ENCODE data around the gene RBCK1.

RBCK1 gene

DNA sequence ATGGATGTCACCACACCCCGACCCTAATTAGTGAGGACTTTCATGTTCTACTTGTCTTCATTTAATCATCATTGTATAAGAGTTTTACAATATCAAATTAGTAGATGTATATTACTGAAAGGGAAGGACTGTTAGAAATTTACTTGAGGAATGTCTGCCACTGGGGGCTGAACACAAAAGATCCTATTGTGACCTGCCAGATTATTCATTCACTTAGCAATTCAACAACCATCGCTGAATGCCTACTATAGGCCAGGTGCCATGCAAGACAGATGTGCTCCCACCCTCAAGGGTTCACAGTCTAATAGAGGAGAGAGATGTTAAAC lies 8.0 kb upstream of the RBCK1 start:
- DNase-seq: no peak

DNA sequence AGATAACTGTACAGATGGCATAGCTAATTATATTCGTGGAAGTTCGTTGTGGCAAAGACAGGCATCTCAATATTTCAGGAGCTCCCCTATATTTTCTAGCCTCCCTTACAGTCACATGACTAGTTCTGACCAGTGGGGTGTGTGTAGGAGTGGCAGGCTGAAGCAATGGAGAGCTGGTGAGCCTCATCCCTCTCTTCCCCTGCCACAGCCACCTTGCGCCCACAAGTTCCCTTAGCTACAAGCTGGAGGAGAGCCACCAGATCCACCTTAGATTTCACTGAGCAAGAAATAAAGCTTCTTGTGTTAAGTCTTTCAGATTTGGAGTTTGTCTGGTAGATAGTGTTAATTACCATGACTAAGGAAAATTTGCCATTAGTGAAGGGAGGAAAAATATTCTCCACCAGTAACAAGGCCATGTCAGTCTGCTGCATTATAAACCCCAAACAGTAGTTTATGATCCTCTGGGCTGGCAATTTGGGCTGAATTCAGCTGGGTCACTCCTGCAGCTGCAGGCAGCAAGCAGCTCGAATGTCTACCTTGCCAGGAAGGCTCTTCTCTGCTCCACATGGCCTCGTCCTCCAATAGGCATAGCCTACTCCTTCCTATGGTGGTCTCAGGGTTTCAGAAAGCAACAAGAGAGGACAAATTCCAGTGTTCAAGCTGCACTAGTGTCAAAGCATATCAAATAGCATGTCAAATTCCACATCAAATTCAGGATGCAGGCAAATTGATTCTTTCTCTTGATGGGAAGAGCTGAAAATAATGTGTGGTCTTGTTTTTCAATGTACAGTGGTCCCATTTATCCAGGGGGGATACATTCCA lies 7.4 kb upstream of the RBCK1 start:
- no peak for DNase-seq

DNA sequence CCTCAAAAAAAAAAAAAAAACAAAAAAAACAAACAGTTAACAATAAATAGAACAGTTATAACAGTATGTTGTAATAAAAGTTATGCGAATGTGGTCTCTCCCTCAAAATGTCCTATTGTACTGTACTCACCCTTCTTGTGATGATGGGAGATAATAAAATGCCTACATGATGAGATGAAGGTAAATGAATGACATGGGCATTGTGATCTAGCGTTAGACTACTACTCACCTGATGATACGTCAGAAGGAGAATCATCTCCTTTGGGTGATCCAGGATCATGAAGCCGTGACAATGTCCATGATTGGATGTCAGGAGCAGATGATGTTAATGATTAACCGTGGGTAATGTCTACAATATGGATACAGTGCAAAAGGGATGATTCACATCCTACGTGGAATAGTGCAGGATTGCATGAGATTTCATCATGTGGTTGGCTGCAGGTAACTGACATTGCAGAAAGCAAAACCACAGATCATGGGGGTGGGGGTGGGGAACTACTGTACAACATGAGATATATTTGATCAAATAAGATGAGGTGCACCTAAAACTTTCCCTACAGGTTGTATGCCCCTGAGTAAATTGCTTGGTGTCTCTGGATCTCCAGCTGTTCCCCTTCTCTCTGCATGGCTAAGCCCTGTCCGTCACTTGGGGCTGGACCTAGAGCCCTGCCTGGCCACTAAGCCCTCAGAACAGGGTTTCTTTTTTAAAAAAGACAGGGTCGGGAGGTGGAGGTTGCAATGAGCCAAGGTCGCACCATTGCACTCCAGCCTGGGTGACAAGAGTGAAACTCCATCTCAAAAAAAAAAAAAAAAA lies 6.2 kb upstream of the RBCK1 start:
- no peak for DNase-seq

DNA sequence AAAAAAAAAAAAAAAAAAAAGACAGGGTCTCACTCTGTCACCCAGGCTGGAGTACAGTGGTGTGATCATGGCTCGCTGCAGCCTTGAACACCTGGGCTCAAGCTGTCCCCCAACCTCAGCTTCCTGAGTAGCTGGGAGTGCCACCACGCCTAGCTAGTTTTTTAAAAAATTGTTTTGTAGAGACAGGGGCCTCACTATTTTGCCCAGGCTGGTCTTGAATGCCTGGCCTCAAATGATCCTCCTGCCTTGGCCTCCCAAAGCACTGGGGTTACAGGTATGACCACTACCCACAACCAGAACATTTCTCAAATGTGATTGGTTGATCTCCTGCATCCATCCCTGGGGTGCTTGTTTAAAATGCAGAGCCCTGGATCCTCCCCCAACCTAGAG lies 5.6 kb upstream of the RBCK1 start:
- DNase-seq: no peak

DNA sequence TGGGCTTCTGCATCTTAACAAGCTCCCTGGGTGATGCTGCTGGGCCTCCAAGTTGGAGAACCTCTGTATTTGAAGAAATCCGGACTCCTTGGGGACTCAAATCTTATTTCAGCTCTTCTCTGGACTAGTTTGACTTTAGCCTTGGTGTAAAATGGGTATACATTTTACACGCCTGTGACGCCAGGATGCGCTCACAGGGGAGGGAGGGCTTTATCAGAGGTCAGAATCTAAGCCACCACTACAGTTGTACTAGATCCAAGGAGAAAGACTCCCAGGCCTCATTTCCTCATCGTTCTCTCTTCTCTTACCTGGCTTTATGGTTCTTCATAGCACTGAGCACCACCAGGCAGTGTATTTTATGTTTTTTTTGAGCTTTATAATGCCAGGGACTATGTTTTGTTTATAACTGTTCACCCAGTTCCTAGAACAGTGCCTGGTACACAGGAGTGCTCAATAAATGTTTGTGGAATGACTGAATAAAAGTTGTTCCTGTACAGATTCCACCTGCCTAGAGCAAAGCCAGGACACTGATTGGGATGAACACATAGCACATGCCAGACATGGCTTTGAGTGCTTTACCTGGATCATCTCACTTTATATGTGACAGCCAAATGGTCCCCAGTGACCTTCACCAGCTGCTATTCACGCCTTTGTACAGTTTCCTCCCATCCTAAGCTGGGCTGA lies 5.1 kb upstream of the RBCK1 start:
- DNase-seq: no peak

DNA sequence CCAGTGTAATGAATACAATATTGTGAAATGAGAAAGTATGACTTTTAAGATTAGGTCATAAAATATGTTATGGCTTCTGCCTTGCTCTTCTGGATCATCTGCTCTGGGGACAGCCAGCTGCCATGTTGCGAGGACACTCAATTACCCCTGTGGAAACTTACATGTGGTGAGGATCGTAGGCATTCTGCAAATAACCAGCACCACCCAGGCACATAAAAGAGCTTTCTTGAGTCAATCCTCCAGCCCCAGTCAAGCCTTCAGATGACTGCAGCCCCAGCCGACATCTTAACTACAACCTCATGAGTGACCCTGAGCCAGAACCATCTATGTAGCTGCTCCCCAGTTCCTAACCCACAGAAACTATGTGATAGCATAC lies 4.5 kb upstream of the RBCK1 start:
- no peak for DNase-seq

DNA sequence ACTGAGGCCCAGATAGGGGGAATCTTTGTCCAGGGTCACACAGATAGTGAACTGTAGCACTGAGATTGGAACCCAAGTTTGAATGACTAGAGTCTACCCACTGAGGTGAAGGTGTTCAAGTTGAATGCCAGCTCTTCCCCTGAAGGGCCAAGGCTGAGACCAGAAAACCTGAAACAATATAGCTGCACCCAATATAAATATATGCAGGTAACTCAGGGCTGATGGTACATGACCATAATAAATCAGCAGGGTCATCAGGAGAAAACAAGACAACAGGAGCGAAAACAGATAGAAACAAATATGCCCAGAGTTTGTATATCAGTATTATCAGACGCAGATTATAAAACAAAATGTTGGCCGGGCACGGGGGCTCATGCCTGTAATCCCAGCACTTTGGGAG lies 4.0 kb upstream of the RBCK1 start:
- no peak for DNase-seq

DNA sequence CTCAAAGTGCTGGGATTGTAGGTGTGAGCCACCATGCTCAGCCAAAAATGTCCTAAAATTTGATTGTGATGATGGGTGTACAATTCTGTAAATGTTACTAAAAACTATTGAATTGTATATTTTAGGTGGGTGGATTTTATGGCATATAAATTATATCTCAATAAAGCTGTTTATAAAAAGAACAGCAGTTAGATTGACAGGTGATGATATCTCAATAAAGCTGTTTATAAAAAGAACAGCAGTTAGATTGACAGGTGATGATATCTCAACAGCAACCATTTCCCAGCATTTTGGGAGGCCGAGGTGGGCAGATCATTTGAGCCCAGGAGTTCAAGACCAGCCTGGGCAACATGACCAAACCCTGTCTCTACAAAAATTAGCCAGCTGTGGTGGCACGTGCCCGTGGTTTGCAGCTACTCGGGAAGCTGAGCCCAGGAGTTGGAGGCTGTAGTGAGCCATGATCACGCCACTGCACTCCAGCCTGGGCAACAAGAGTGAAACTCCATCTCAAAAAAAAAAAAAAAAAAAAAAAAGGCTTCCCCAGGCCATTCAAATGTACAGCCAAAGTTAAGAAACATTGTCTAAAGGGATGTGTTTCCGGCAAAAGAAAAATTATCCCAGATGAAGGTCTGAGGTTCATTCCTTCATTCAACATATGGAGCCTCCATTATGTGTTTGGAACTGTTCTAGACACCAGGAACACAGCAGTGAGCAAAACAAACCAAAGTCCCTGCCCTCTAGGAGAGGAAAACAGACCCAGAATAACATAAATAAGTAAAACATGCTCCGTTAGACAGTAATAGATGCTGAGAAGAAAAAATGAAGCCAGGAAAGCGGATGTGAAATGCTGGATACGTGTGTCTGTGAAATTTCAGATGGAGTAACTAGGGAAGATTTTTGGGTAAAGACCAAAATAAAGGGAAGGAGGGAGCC lies 1.6 kb upstream of the RBCK1 start:
- no peak for DNase-seq

DNA sequence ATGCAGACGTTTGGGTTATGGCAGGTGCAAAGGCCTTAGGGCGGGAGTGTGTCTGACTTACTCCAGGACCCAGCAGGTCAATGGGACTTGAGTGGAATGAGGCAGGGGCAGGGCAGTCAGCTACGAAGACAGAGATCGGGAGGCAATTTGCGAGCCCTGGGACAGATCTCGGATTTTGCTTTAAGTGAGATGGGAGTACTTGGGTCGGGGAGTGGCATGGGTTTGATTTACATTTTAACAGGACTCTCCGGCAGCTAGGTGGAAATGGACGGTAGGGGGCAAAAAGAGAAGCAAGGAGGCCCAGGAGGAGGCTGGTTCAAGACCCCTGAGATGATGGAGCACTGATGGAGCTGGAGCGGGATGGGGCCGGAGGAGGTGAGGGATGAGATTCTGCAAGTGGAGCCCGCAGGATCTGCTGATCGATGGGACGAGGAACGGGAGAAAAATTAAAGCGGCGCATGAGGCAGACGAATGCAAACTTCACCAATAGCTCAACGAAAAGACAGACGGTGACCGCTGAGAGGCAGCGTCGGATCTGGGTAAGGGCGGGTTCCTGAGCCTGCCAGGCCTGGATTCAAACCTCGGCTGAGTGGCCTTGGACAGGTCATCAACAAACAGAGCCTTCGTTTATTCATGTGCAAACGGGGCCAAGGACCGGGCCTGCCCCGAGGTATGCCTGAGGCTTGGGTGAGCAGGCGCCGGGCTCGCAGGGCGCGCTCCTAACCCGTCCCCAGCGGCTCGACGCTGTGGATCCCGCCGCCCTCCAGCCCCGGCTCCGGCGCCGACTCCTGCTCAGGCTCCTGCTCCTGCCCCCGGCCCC lies 756 bp upstream of the RBCK1 start:
- peak; percentile 89 for DNase-seq

DNA sequence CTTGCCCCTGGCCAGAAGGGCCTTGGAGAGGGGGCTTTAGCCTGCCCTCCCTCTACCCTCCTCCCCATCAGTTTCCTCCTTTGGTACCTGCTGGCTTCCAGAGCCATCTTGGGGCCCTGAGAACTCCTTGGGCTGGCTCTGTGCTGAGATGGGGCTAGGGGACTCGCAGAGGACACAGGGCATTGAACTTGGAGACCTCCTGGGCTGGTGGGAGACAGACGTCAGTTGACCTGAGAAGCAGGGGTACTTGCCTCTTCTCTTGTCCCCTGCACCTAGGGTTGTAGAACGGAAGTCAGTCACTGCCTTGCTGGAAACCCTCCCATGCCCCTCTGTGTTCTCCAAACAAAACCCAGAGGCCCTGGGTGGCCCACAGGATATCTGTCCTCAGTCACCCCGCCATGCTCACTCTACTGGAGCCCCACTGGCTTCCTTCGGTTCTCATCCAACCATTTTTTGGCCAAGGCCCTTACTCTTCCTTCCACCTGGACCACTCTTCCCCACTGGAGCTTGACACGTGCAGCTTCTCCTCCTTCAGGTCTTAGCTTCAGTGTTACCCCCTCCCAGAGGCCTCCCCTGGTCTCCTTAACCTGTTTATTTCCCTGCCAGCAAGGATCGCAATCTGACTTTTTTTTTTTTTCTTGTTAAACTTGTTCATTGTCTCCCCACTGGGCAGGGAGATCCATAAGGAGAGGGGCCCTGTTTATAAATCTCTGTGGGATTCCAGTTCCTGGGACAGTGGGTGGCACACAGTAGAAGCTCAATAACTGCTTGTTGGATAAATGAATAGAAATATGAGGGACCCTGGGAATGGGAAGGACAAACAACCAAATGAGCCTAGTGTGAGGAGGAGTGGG lies 971 bp downstream of the RBCK1 start:
- peak; percentile 18 for DNase-seq

DNA sequence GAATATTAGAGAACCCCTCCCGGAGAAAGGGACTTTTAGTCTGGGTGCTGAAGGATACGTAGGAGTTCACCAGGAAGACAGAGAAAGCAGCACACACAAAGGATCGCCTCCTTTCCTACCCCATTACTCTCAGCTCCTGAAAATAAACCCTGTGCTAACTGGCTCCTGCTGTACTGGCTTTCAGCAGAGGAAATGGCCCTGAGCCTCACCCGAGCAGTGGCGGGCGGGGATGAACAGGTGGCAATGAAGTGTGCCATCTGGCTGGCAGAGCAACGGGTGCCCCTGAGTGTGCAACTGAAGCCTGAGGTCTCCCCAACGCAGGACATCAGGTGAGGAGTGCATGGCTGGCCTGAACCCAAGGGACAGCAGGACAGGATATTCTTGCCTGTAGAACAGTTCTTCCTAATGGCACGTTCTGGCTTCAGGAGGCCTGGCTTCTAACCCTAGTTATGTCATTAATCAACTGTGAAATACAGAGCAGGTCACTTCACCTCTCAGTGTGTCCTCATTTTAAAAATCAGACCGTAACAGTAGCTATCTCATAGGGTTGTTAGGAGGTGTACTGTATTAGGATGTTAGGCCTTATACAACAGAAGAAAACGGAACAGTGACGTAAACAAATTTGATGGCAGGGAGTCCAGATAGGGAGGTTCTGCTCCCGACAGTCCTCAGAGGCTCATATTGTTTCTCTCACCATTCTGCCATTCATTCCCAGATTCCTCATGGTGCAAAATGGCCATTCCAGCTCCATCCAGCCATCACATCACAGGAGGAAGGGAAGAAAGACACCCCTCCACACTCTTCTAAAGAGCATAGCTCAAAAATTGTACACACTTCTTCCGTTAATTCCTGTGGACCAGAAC lies 1.8 kb downstream of the RBCK1 start:
- no peak for DNase-seq

DNA sequence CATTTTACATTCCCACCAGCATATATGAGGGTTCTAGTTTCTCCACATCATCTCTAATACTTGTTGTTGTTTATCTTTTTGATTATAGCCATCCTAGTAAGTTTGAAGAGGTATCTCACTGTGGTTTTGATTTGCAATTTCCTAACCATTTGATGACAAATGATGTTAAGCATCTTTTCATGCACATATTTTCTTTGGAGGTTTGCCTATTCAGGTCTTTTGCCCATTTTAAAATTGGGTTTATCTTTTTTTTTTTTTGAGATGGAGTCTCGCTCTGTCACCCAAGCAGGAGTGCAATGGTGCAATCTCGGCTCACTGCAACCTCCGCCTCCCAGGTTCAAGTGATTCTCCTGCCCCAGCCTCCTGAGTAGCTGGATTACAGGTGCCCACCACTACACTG lies 4.0 kb downstream of the RBCK1 start:
- no peak for DNase-seq

DNA sequence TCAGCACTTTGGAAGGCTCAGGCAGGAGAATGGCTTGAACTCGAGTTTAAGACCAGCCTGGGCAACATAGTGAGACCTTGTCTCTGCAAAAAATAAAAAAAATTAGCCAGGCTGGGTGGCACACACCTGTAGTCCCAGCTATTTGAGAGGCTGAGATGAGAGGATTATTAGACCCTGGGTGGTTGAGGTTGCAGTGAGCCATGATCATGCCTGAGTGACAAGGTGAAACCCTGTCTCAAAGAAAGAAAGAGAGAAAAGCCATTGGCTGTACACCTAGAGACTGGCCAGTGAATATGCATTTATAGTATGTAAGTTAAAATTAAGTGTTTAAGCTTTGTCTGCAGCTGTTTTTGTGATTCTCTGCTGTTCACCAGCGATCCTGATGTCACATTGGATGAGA lies 6.1 kb downstream of the RBCK1 start:
- DNase-seq: no peak

DNA sequence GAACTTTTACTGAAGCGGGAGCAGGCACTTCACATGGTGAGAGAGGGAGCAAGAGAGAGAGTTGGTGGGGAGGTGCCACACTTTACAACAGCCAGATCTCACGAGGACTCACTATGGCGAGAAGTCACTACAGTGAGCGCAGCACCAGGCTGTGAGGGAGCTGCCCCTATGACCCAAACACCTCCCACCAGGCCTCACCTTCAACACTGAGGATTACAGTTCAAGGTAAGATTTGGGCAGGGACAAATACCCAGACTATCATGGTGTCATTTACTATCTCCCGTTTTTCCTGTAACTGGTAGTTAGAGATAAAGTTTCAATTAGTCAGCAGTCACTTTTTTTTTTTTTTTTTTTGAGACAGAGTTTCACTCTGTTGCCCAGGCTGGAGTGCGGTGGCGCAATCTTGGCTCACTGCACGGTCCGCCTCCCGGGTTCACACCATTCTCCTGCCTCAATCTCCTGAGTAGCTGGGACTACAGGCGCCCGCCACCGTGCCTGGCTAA lies 7.8 kb downstream of the RBCK1 start:
- no peak for DNase-seq

DNA sequence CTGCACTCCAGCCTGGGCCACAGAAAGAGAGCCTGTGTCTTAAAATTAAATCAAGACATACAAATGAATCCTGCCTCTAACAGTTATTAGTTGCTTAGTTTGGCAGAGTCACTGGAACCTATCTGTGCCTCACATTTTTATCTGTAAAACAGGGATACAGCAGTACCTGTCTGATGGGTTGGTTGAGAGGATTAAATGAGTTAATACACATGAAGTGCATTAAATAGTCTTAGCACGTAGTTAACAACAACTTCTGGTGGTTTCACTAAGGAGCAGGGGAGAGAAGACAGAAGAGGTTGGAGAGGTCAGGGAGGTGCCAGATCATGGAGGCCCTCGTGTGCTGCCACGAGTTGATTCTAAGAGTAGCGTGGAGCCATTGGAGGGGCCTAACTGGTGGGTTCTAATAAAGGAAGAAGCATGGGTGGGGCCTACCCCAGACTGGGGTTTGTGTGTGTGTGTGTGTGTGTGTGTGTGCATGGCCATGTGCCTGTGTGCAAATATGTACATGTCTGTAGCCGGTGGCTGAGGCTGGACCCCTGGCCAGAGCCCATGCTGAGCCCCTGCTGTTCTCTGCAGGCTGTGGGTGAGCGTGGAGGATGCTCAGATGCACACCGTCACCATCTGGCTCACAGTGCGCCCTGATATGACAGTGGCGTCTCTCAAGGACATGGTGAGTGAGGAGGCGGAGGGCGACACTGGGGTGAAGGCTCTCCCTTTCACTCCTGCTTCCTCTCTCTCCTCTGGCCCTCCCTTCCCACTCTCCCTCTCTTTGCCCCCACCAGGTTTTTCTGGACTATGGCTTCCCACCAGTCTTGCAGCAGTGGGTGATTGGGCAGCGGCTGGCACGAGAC lies 9.1 kb downstream of the RBCK1 start:
- no peak for DNase-seq

DNA sequence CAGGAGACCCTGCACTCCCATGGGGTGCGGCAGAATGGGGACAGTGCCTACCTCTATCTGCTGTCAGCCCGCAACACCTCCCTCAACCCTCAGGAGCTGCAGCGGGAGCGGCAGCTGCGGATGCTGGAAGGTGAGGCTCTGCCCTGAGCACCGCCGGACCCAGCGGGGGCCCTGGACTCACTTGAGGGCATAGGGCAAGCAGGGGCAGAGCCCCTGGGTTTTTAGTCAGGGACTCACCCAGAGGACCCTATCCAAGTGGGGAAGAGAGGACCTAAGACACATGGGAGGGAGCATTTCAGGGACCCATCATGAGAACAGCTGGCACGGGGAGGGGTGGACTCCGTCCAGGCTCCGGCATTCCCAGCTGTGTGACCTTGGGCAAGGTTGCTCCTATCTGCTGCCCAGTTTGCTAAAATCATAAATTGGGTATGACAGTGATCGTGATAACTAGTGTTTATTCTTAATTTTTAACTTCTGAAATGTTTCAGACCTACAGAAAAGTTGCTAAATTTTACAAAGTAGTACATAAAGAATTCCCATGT lies 9.8 kb downstream of the RBCK1 start:
- no peak for DNase-seq

DNA sequence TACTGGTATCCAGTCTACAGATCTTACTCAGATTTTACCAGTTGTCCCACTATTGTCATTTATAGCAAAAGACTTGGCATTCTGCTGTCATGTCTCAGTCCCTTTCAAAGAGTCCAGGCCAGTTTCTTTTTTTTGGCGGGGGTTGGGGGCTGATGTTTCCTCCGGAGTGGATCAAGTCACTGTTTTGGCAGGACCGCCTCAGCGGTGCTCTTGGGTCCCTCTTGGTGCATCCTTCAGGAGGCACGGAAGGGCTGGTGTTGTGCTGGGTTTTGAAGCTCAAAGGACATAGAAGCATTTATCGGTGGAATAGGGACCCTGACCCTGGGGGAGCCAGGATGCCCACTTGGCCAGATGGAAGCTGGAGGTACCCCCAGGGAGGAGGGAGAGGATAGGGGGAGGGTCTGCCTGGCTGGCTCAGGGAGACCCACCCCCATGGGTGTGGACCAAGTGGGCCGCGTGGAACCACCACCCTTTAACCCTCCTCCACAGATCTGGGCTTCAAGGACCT lies 10.8 kb downstream of the RBCK1 start:
- no peak for DNase-seq

DNA sequence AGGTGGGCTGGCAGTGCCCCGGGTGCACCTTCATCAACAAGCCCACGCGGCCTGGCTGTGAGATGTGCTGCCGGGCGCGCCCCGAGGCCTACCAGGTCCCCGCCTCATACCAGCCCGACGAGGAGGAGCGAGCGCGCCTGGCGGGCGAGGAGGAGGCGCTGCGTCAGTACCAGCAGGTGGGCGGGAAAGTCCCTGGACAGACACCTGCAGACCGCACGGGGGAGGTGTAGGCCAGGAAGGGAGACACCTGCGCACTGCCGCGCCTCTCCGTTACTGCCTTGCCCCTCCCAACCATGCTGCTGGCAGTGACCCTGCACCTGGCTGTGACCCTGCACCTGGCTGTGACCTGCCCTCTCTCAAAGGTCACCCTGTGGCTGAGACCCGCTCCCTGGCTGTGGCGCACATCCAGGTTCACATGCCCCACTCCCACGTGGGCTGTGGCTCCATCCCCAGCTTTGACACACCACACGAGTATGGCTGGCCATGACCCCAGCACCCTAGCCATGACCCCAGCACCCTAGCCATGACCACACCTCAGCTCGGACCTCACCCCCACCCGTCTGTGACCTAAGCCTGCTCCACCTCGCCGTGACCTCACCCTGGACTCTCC lies 11.6 kb downstream of the RBCK1 start:
- DNase-seq: peak; percentile 97

All from NCI-H146 (cell line).